COR-L47 (cell line): Measurements from ENCODE around the gene BTN3A1.
"Not testable (repeated sequence)": the region's sequence is repeated elsewhere in the genome, so short reads cannot be mapped to it uniquely, and the experiment has no call there.

Experiments used
- DNase-seq: peaks from one replicate; lab custom pipeline; 2025; lab: John Stamatoyannopoulos, UW

BTN3A1 gene

GRCh38 chr6:26441977-26442376, 39.9 kb downstream of the BTN3A1 start:
- DNase-seq, result no peak

- DNase-seq, result no peak
Observed at GRCh38 chr6:26445934-26446667, 44.0 kb downstream of the BTN3A1 start.

GRCh38 chr6:26447257-26447656, 45.2 kb downstream of the BTN3A1 start:
- no peak for DNase-seq

- DNase-seq, result no peak
Observed at GRCh38 chr6:26450240-26450639, 48.2 kb downstream of the BTN3A1 start.

- DNase-seq, result no peak
Observed at GRCh38 chr6:26452631-26453235, 50.7 kb downstream of the BTN3A1 start.

- no peak for DNase-seq
Observed at GRCh38 chr6:26454631-26455030, 52.6 kb downstream of the BTN3A1 start.

GRCh38 chr6:26455357-26455970, 53.4 kb downstream of the BTN3A1 start:
- DNase-seq, result no peak

- DNase-seq, result peak; percentile 19
Observed at GRCh38 chr6:26457264-26457805, 55.3 kb downstream of the BTN3A1 start.

- peak; percentile 78 for DNase-seq
Observed at GRCh38 chr6:26457806-26458688, 56.0 kb downstream of the BTN3A1 start, which contains the start of gene BTN2A1. Gene BTN2A1, plus strand, starts transcription at chr6:26457955. Its CDS starts 682 bp downstream, at chr6:26458637.

GRCh38 chr6:26459023-26459810, 57.1 kb downstream of the BTN3A1 start:
- no peak for DNase-seq

- not testable (repeated sequence) for DNase-seq
Observed at GRCh38 chr6:26461353-26461752, 59.3 kb downstream of the BTN3A1 start.

- no peak for DNase-seq
Observed at GRCh38 chr6:26464014-26464413, 61.9 kb downstream of the BTN3A1 start.

GRCh38 chr6:26464416-26465131, 62.5 kb downstream of the BTN3A1 start:
- DNase-seq, result no peak
